Measurements from ENCODE around the gene PIEZO1. TPM values are rescaled to one million over a fixed set of nuclear protein-coding genes. Genes with fewer than 3 reads are reported as not detected.

Gene PIEZO1
- total and polyA plus RNA-seq, 4 donors, result 35.9 to 205 (median 111) TPM

DNA sequence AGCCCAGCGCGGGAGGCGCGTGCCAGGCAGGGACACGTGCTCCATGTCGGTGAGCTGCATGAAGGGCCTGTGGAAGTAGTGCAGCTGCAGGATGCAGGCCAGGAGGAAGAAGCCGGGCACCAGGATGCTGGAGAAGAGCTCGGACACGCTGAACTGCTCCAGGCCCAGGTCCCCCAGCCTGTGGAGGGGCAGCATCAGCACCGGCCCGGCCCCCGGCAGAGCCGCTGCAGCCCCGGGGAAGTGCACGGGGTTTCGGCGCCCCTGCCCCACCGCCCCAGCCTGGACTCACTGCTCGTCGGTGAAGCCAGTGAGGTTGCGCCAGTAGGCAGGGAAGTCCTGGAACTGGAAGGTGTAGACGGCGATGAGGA is 50.7 kb downstream of the PIEZO1 start:
- intact Hi-C loops (cut with DNase I), result loop anchor here in 1 of 2 donors (10.0 kb wide), 1 partner anchor 480 kb away; the partner anchor contains the start of gene ZNF778
- H3K27ac ChIP-seq (ENCODE audit: low read depth in 1 of 2, low read length in 2 of 2), result no peak overlapping the region
- no peak for DNase-seq
- ATAC-seq (ENCODE audit: low FRiP score), result no peak
- no peaks in the 10 kb centered on the region for H3K4me1 ChIP-seq (ENCODE audit: control insufficient read depth in 1 of 2, insufficient read depth in 2 of 2, low read length in 2 of 2)
- H3K9me3 ChIP-seq (ENCODE audit: control insufficient read depth, low read length), result no peaks in the 10 kb centered on the region
- no peak overlapping the region for H3K4me3 ChIP-seq (ENCODE audit: low read length in 2 of 2)
- H3K36me3 ChIP-seq (ENCODE audit: control insufficient read depth in 1 of 2, insufficient read depth in 2 of 2, low read length in 1 of 2), result peaks cover 0 to 2% of the 10 kb centered on the region in 2 donors
- no peaks in the 10 kb centered on the region for H3K27me3 ChIP-seq (ENCODE audit: control insufficient read depth in 1 of 2, insufficient read depth in 2 of 2, low read length in 1 of 2)
- 93 to 94% methylated on average over 23 of the region's 23 CpGs for WGBS, 2 donors

DNA sequence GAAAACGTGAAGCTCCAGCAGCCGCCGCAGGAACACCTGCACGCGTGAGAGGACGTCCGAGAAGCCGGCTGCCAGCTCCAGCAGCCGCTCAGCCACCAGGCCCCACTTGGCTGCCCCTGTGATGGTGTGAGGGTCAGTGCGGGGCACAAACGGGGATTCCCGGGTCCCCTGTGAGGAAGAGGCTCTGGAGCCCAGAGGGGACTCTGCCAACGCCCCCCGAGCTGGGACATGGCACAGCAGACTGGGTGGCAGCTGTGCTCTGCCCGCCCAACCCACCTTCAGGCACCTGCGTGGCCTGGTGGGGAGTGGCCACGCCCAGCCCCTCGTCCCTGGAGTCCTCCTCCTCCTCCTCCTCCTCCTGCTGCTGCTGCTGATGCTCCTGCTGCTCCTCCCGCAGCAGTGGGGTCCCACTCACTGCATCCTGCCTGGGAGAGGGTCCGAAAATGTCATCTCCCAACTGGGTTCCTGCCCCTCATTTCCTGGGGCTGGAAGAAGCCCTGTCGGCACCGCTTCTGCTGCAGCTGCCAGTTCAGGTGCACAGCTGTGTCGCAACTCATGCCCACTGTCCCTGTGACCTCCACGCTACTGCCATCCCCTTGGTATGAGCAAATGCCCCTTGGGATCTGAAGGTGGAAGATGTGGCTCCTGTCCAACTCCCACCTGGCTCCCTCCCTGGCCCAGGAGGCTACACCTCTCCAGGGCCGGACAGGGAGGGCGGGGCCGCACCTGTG is 51.2 kb downstream of the PIEZO1 start:
- no peak overlapping the region for H3K27ac ChIP-seq (ENCODE audit: low read depth in 1 of 2, low read length in 2 of 2)
- WGBS, 2 donors, result 90 to 92% methylated on average over 26 to 27 of the region's 27 CpGs
- no peaks in the 10 kb centered on the region for H3K4me1 ChIP-seq (ENCODE audit: control insufficient read depth in 1 of 2, insufficient read depth in 2 of 2, low read length in 2 of 2)
- H3K27me3 ChIP-seq (ENCODE audit: control insufficient read depth in 1 of 2, insufficient read depth in 2 of 2, low read length in 1 of 2), result no peaks in the 10 kb centered on the region
- no peak for DNase-seq
- no peaks in the 10 kb centered on the region for H3K9me3 ChIP-seq (ENCODE audit: control insufficient read depth, low read length)
- no peak for ATAC-seq (ENCODE audit: low FRiP score)
- peaks cover 0 to 2% of the 10 kb centered on the region in 2 donors for H3K36me3 ChIP-seq (ENCODE audit: control insufficient read depth in 1 of 2, insufficient read depth in 2 of 2, low read length in 1 of 2)
- intact Hi-C loops (cut with DNase I), result loop anchor here in 1 of 2 donors (10.0 kb wide), 1 partner anchor 481 kb away; the partner anchor contains the start of gene ZNF778
- no peak overlapping the region for H3K4me3 ChIP-seq (ENCODE audit: low read length in 2 of 2)

DNA sequence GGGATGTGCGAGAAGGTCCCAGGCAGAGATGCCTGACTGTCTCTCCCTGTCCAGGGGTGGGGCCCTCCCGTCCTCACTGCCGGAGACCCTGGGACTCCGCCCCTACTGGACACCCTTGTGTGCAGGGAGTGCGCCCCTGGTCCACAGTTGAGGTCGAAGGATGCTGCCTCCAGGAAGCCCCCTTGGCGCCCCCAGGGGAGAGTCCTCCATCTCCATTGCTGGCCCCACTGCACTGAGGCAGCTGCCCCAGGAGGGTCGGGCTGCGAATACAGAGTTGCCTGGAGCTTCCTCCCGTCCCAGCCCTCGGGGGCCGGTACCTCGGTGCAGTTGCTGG is 52.1 kb downstream of the PIEZO1 start:
- H3K27ac ChIP-seq (ENCODE audit: low read depth in 1 of 2, low read length in 2 of 2), result no peak overlapping the region
- H3K36me3 ChIP-seq (ENCODE audit: control insufficient read depth in 1 of 2, insufficient read depth in 2 of 2, low read length in 1 of 2), result peaks cover 0 to 2% of the 10 kb centered on the region in 2 donors
- ATAC-seq (ENCODE audit: low FRiP score) (no peak), DNase-seq (no peak)
- no peaks in the 10 kb centered on the region for H3K4me1 ChIP-seq (ENCODE audit: control insufficient read depth in 1 of 2, insufficient read depth in 2 of 2, low read length in 2 of 2)
- intact Hi-C loops (cut with DNase I), result loop anchor here in 1 of 2 donors (10.0 kb wide), 1 partner anchor 482 kb away; the partner anchor contains the start of gene ZNF778
- H3K27me3 ChIP-seq (ENCODE audit: control insufficient read depth in 1 of 2, insufficient read depth in 2 of 2, low read length in 1 of 2), result no peaks in the 10 kb centered on the region
- WGBS, 2 donors, result 87 to 88% methylated on average over 12 to 13 of the region's 13 CpGs
- no peak overlapping the region for H3K4me3 ChIP-seq (ENCODE audit: low read length in 2 of 2)
- no peaks in the 10 kb centered on the region for H3K9me3 ChIP-seq (ENCODE audit: control insufficient read depth, low read length)

DNA sequence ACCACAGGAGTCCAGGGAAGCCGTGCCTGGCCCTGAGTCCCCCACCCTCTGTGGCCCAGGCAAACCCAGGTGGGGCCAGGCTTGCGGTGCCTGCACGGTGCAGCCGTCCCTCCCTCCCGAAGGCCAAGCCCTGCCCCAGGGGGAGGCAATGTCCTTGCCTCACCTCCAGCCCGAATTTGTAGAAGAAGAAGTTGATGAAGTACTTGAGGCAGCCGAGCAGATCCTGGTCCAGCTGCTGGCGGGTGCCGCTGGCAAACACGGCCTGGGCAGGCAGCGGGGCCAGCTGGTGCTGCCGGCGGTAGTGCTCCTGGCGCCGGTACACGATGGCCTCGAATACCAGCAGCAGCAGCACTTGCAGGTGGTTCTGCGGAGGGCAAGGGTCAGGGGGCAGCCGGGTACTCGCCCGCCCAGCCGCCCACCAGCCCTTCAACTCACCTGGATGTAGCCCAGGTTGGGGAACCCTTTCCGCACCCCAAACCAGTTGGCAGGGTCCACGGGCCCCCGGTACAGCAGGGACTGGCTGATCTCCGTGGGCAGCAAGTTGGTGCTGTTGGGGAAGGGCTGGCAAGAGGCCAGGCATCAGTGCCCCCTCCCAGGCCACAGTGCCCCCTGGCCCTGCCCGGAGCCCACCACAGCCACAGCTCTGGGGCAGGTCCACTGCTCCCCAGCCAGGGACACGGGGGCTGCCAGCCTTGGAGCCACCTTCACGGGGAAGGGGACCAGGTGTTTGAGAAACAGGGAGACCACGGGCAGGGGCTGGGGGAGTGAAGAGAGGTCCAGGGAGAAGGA is 52.7 kb downstream of the PIEZO1 start:
- no peaks in the 10 kb centered on the region for H3K27me3 ChIP-seq (ENCODE audit: control insufficient read depth in 1 of 2, insufficient read depth in 2 of 2, low read length in 1 of 2)
- WGBS, 2 donors, result 74% methylated on average over 30 of the region's 30 CpGs
- intact Hi-C loops (cut with DNase I), result loop anchor here in 1 of 2 donors (10.0 kb wide), 1 partner anchor 482 kb away; the partner anchor contains the start of gene ZNF778
- H3K27ac ChIP-seq (ENCODE audit: low read depth in 1 of 2, low read length in 2 of 2), result no peak overlapping the region
- H3K9me3 ChIP-seq (ENCODE audit: control insufficient read depth, low read length), result no peaks in the 10 kb centered on the region
- H3K4me1 ChIP-seq (ENCODE audit: control insufficient read depth in 1 of 2, insufficient read depth in 2 of 2, low read length in 2 of 2), result no peaks in the 10 kb centered on the region
- DNase-seq (no peak), ATAC-seq (ENCODE audit: low FRiP score) (no peak)
- H3K4me3 ChIP-seq (ENCODE audit: low read length in 2 of 2), result no peak overlapping the region
- peaks cover 0 to 2% of the 10 kb centered on the region in 2 donors for H3K36me3 ChIP-seq (ENCODE audit: control insufficient read depth in 1 of 2, insufficient read depth in 2 of 2, low read length in 1 of 2)

DNA sequence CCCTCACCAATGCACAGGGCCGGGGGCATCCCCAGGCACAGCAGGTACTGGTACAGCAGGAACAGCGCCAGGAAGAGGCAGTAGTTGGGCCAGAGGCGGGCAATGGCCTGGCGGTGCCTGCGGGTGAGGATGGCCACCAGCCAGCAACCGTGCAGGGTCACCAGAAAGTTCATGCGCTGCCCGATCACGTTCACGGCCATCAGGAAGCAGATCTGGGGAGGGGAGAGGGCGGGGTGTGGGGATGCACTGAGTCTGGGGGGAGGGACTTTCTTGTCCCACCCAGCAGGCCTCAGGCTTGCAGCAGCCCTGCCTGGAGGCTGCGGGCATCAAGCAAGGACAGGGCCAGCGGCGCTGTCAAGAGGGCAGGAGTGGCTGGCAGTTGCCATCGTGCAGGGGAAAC is 53.3 kb downstream of the PIEZO1 start:
- H3K9me3 ChIP-seq (ENCODE audit: control insufficient read depth, low read length), result no peaks in the 10 kb centered on the region
- H3K4me1 ChIP-seq (ENCODE audit: control insufficient read depth in 1 of 2, insufficient read depth in 2 of 2, low read length in 2 of 2), result no peaks in the 10 kb centered on the region
- H3K4me3 ChIP-seq (ENCODE audit: low read length in 2 of 2), result no peak overlapping the region
- ATAC-seq (ENCODE audit: low FRiP score) (no peak), DNase-seq (no peak)
- WGBS, 2 donors, result 78 to 80% methylated on average over 15 of the region's 15 CpGs
- H3K27ac ChIP-seq (ENCODE audit: low read depth in 1 of 2, low read length in 2 of 2), result no peak overlapping the region
- H3K36me3 ChIP-seq (ENCODE audit: control insufficient read depth in 1 of 2, insufficient read depth in 2 of 2, low read length in 1 of 2), result peaks cover 0 to 3% of the 10 kb centered on the region in 2 donors
- intact Hi-C loops (cut with DNase I), result loop anchor here in 1 of 2 donors (10.0 kb wide), 1 partner anchor 483 kb away; the partner anchor contains the start of gene ZNF778
- no peaks in the 10 kb centered on the region for H3K27me3 ChIP-seq (ENCODE audit: control insufficient read depth in 1 of 2, insufficient read depth in 2 of 2, low read length in 1 of 2)

DNA sequence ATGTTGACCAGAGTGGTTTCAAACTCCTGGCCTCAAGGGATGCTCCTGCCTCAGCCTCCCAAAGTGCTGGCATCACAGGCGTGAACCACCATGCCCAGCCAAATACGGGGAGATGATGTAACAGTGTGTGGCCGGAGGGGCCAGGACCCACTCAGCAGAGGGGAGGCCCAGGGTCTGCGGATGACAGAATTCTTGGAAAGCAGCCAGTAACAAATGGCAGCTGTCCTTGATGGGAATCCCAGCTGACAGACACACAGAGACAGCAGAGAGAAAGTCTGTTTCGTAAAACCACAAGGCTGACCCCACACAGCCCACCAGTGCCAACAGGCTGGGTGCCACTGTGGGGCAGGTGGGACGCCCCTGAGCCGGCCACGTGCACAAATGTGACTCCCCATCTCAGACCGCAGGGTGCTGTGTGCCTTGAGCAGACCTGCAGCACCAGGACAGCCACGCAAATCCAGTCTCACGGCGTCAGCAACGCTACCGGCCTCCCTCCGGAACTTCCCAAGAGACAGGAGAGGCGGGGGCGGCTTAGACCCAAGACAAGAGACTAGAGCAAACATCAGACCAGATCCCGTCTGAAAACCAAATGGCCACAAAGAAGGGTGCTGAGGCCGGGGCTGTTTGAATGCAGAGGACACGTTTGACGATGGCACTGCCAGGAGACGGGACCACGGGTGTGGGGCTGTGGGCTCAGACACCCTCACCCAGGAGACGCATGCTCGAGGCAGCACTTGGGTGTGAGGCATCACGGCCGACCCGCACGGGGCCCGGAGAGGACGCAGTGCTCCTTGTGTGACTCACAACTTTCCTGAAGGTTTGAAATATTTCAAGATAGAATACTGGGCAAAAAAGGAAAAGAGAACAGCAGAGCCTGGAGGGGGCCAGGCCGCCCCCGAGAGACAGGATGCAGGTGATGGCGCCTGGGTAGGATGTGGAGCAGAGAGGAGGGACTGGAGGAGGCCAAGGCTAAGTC is 54.1 kb downstream of the PIEZO1 start:
- Histone ChIP-seq H3K36me3 (ENCODE audit: control insufficient read depth in 1 of 2, insufficient read depth in 2 of 2, low read length in 1 of 2) (peaks cover 0 to 6% of the 10 kb centered on the region in 2 donors), H3K27me3 (ENCODE audit: control insufficient read depth in 1 of 2, insufficient read depth in 2 of 2, low read length in 1 of 2) (no peaks in the 10 kb centered on the region), H3K27ac (ENCODE audit: low read depth in 1 of 2, low read length in 2 of 2) (no peak overlapping the region), H3K4me3 (ENCODE audit: low read length in 2 of 2) (no peak overlapping the region), H3K4me1 (ENCODE audit: control insufficient read depth in 1 of 2, insufficient read depth in 2 of 2, low read length in 2 of 2) (no peaks in the 10 kb centered on the region), H3K9me3 (ENCODE audit: control insufficient read depth, low read length) (no peaks in the 10 kb centered on the region)
- WGBS, 2 donors, result 81 to 82% methylated on average over 34 of the region's 34 CpGs
- intact Hi-C loops (cut with DNase I), result loop anchor here in 1 of 2 donors (10.0 kb wide), 1 partner anchor 484 kb away; the partner anchor contains the start of gene ZNF778
- ATAC-seq (ENCODE audit: low FRiP score) (no peak), DNase-seq (no peak)

DNA sequence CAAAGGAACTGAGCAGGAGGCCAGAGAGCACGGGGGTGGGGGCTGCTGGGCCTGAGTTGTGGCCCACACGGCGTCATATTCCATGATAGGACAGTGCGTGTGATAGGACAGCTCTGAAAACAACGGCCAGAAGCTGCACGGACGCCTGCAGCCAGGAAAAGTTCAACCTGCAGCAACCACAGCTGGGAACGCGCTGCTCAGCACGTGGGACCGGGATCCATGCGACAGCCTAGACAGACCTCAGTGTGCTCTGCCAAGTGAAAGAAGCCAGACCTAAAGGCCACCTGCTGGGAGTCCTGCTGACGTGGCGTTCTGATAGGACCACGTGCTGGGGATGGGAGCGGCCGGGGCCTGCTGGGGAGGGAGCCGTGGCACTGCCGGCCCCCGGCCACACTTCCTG is 57.1 kb downstream of the PIEZO1 start:
- WGBS, 2 donors, result 75 to 76% methylated on average over 20 of the region's 20 CpGs

DNA sequence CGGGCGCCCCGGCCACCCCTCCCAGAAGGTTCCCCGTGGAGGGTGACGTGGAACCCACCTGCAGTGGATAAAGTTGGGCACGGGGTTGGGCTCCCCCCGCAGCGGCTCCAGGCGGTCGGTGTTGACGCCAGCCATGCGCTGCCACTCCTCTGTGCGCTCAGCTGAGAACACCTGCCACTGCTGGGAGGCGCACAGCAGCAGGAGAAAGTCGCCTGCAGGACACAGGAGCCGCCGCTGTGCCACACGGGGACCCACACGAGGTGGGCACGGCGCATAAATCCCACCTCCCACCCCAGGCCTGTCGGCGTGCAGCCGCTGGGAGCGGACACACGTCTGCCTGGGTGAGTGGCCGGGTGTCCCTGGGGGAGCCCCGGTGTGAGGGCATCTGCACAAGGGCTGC is 58.0 kb downstream of the PIEZO1 start:
- Histone ChIP-seq H3K27me3 (ENCODE audit: control insufficient read depth in 1 of 2, insufficient read depth in 2 of 2, low read length in 1 of 2) (no peaks in the 10 kb centered on the region), H3K36me3 (ENCODE audit: control insufficient read depth in 1 of 2, insufficient read depth in 2 of 2, low read length in 1 of 2) (peaks cover 0 to 8% of the 10 kb centered on the region in 2 donors), H3K9me3 (ENCODE audit: control insufficient read depth, low read length) (no peaks in the 10 kb centered on the region), H3K4me1 (ENCODE audit: control insufficient read depth in 1 of 2, insufficient read depth in 2 of 2, low read length in 2 of 2) (no peaks in the 10 kb centered on the region), H3K27ac (ENCODE audit: low read depth in 1 of 2, low read length in 2 of 2) (no peak overlapping the region), H3K4me3 (ENCODE audit: low read length in 2 of 2) (no peak overlapping the region)
- intact Hi-C loops (cut with DNase I), result no loop called here
- DNase-seq (no peak), ATAC-seq (ENCODE audit: low FRiP score) (no peak)
- WGBS, 2 donors, result 94 to 96% methylated on average over 28 of the region's 28 CpGs

More for the DNA sequence above, 57.1 kb downstream of the PIEZO1 start:
- no peaks in the 10 kb centered on the region for H3K4me1 ChIP-seq (ENCODE audit: control insufficient read depth in 1 of 2, insufficient read depth in 2 of 2, low read length in 2 of 2)
- ATAC-seq (ENCODE audit: low FRiP score), result no peak
- no peak overlapping the region for H3K4me3 ChIP-seq (ENCODE audit: low read length in 2 of 2)
- no peaks in the 10 kb centered on the region for H3K27me3 ChIP-seq (ENCODE audit: control insufficient read depth in 1 of 2, insufficient read depth in 2 of 2, low read length in 1 of 2)
- no peak overlapping the region for H3K27ac ChIP-seq (ENCODE audit: low read depth in 1 of 2, low read length in 2 of 2)
- no peak for DNase-seq
- intact Hi-C loops (cut with DNase I), result no loop called here
- H3K9me3 ChIP-seq (ENCODE audit: control insufficient read depth, low read length), result no peaks in the 10 kb centered on the region
- peaks cover 0 to 4% of the 10 kb centered on the region in 2 donors for H3K36me3 ChIP-seq (ENCODE audit: control insufficient read depth in 1 of 2, insufficient read depth in 2 of 2, low read length in 1 of 2)

All from aorta (tissue), 5 donors.